ENCODE results near the gene DOCK2. TPM values are rescaled to one million over a fixed set of nuclear protein-coding genes. Genes with fewer than 3 reads are reported as not detected.

The DOCK2 gene
- polyA plus RNA-seq, 2 of the 4 experiments (the other 2 are of a cell fraction), result 2.1 to 4.6 TPM

GRCh38 chr5:170012622-170013021, 375.5 kb downstream of the DOCK2 start:
- Histone ChIP-seq H3K4me3 (no peak overlapping the region), H3K4me2 (no peak overlapping the region), H3K4me1 (no peaks in the 10 kb centered on the region), H3K9me3 (no peaks in the 10 kb centered on the region), H3K27ac (no peak overlapping the region)
- TF ChIP-seq HEYL (CRISPR knock-in tag; IDR thresholded peaks at IDR 0.05) (no peak), ZNF302 (CRISPR knock-in tag; IDR thresholded peaks at IDR 0.05) (no peak), TP53 (CRISPR knock-in tag; IDR thresholded peaks at IDR 0.05) (no peak), HOXB13 (CRISPR knock-in tag; IDR thresholded peaks at IDR 0.05; ENCODE audit: low read depth) (no peak), MAX (IDR thresholded peaks at IDR 0.05) (no peak), POLR2A (IDR thresholded peaks at IDR 0.05; ENCODE audit: low read length) (no peak), MAFK (IDR thresholded peaks at IDR 0.05; ENCODE audit: partially characterized antibody) (no peak)
- DNase-seq (ENCODE audit: low read depth in 1 of 2, low spot score in 1 of 2) (no peak), FAIRE-seq (no peak), ATAC-seq (no peak)
- WGBS (ENCODE audit: missing lambda C conversion rate), result 57% methylated on average over 11 of the region's 11 CpGs
- CTCF ChIA-PET, result interaction anchor here (0.6 to 1.2 kb wide), 3 partner anchors 14 to 687 kb away, joined by 3 read pairs; no protein-coding TSS in a partner anchor
- POLR2A ChIA-PET, result no interaction called here

- no peak overlapping the region for H3K4me2 ChIP-seq
- WGBS (ENCODE audit: missing lambda C conversion rate), result 45% methylated on average over 3 of the region's 3 CpGs
- no peak for TF ChIP-seq CHD2 (IDR thresholded peaks at IDR 0.05; ENCODE audit: low read length, partially characterized antibody)
- TF ChIP-seq PBX3 (IDR thresholded peaks at IDR 0.05), result no peak
- TF ChIP-seq POLR2AphosphoS2 (conservative IDR thresholded peaks at IDR 0.05; ENCODE audit: low read length), result no peak
- no peak for TF ChIP-seq HMGXB4 (CRISPR knock-in tag; IDR thresholded peaks at IDR 0.05; ENCODE audit: borderline replicate concordance)
- TF ChIP-seq CEBPB (IDR thresholded peaks at IDR 0.05), result no peak
- TF ChIP-seq BCL3 (IDR thresholded peaks at IDR 0.05), result no peak
- no peak for TF ChIP-seq TP53 (CRISPR knock-in tag; IDR thresholded peaks at IDR 0.05)
- no peak for TF ChIP-seq REST (IDR thresholded peaks at IDR 0.05)
- TF ChIP-seq JUNB (IDR thresholded peaks at IDR 0.05), result no peak
- TF ChIP-seq ATOH8 (CRISPR knock-in tag; IDR thresholded peaks at IDR 0.05; ENCODE audit: low read depth), result no peak
- no peak for TF ChIP-seq HEYL (CRISPR knock-in tag; IDR thresholded peaks at IDR 0.05)
- TF ChIP-seq ZNF302 (CRISPR knock-in tag; IDR thresholded peaks at IDR 0.05), result no peak
- TF ChIP-seq FOSL2 (IDR thresholded peaks at IDR 0.05), result no peak
- TF ChIP-seq FOSL2 (CRISPR knock-in tag; IDR thresholded peaks at IDR 0.05), result no peak
- no peak for TF ChIP-seq JUN (IDR thresholded peaks at IDR 0.05)
- TF ChIP-seq MAX (IDR thresholded peaks at IDR 0.05), result no peak
- TF ChIP-seq NPAS2 (CRISPR knock-in tag; IDR thresholded peaks at IDR 0.05; ENCODE audit: borderline replicate concordance), result no peak
- no peak for TF ChIP-seq EHMT2 (IDR thresholded peaks at IDR 0.05; ENCODE audit: low read depth)
- TF ChIP-seq CBX2 (IDR thresholded peaks at IDR 0.05; ENCODE audit: borderline replicate concordance, low read depth), result no peak
- H3K27ac ChIP-seq, result no peak overlapping the region
- DNase-seq (ENCODE audit: low read depth in 1 of 2, low spot score in 1 of 2), result no peak
- no peaks in the 10 kb centered on the region for H3K9me3 ChIP-seq
- CTCF ChIA-PET, result no interaction called here
- POLR2A ChIA-PET, result no interaction called here
- no peaks in the 10 kb centered on the region for H3K4me1 ChIP-seq
- H3K4me3 ChIP-seq, result no peak overlapping the region
- ATAC-seq, result no peak
- FAIRE-seq, result peak; percentile 23
Observed at GRCh38 chr5:170020423-170020822, 383.3 kb downstream of the DOCK2 start.

Measured in A549 (cell line).